GOT3 (cell line): ENCODE data around the gene SAMD10.
A peak's percentile ranks its signal among the peaks of the same experiment; 100 is the strongest.

Experiments
- DNase-seq: peaks from one replicate; lab custom pipeline; 2025; ENCODE audit warnings: mixed read lengths; lab: John Stamatoyannopoulos, UW

Gene SAMD10

GRCh38 chr20:63955827-63956663, 23.4 kb downstream of the SAMD10 start, which contains the start of gene UCKL1:
Gene UCKL1, minus strand, starts transcription at chr20:63956416. Its CDS starts 44 bp downstream, at chr20:63956372.
- peak; percentile 85 for DNase-seq

DNA sequence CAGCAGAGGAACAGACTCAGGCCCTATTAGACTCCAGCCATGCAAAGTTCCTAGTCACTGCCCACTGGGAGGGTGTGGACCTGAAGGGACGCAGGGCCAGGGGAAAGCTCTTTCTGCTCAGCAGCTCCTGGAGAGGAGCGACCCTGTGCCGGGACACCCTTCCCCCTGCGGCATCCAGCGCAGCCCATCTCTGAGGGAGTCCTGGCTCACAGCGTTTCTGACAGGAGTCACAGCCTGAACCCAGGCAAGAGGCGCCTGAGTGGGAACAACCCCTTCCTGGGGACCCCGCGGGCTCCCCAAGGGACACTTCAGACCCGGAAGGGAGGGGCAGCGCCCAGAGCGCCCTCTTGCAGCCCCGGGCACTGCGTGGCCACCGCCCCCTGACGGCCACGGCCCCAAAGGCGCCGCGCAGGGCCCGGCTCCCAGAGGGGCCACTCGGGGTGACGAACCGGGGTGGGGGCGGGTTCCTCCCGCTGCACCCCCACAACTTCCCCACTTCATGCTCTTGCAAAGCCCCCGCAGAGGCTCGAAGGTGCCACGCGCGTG, 24.1 kb downstream of the SAMD10 start:
- DNase-seq: peak; percentile 62

GRCh38 chr20:63953764-63954429, 25.5 kb downstream of the SAMD10 start:
- no peak for DNase-seq

DNA sequence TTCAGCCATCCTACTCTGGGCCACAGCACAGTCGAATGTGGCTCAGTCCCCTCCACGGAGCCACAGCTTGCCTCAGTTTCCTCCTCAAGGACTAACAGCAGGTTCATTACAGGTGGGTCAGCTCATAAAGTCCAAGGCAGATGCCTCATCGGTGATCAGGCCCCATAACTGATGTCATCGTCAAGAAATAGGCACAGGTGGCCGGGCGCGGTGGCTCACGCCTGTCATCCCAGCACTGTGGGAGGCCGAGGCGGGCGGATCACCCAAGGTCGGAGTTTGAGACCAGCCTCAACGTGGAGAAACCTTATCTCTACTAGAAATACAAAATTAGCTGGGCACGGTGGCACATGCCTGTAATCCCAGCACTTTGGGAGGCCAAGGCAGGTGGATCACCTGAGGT, 26.7 kb downstream of the SAMD10 start:
- DNase-seq: no peak

DNA sequence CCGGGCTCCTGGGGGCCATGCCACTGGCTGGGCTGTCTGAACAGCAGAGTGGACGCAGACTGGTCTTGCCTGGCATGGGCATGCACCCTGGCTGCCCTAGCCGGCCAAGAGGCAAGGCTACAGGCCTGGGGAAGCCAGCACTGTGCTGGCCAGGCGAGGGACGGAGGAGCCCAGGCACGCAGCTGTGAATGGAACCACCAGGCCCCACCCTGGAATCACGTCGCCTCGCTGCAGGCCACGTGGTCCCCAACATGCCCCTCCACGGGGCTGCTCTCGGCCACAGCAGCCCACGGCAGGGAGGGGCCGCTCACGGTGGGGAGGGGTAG, 27.3 kb downstream of the SAMD10 start:
- no peak for DNase-seq

DNA sequence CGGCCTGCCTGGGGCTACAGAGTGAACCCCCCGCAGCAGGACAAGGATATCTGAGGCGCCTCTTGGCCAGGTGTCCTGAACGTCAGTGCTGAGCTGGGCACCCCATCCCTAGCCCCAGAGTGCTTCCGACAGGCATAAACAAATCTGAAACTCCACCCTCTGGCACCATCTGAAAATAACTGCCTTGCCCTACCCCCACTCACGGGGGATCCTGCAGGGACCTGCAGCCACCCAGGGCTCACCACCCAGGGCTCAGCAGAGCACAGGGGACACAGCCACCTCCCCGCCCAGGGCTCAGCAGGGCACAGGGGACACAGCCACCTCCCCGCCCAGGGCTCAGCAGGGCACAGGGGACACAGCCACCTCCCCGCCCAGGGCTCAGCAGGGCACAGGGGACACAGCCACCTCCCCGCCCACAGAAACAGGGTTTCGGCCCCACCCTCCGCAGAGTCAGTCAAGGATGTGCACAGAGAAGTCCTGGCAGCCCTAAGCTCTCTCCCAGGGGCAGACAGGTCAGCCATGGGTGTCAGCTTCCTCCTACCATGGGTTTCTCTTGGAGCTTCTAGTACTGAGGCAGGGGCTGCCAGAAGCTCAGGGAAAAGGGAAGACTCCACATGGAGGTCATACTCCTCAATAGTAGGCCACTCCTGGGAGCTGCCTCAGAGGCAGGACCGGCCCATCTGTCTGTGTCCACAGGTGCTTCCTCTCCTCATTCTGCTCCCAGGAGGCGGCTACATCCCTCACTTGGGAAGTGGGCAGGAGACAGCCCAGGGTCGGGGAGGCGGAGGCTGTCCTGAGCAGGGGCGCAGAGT, 27.8 kb downstream of the SAMD10 start:
- DNase-seq: no peak

GRCh38 chr20:63950701-63951397, 28.6 kb downstream of the SAMD10 start:
- DNase-seq: no peak

GRCh38 chr20:63947638-63948456, 31.6 kb downstream of the SAMD10 start:
- no peak for DNase-seq

DNA sequence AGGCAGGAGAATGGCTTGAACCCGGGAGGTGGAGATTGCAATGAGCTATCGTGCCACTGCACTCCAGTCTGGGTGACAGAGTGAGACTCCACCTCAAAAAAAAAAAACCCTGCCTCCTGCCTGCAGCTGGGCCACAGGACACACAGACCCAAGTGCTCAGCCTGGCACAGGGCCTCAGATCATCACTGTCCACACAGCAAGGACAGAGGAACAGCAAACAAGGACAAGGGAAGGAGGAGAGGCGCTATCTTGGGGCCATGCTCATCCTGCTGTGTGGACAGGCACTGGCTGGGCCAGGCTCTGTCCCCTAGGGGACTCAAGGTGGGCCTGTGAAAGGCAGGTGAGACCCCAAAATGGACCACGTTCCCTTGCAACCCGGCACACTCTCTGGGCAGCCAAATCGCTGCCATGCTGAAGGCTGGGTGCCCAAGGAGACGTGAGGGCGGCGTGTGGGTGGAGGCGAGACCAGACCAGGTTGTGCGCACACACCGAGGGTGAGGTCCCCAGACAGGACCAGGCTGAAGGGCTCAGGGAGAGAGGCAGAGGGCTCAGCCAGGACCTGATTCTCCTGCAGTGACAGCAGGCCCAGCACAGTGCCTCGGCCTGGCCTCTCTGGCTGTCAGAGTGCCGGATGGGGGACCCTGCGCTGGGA, 32.3 kb downstream of the SAMD10 start:
- no peak for DNase-seq

DNA sequence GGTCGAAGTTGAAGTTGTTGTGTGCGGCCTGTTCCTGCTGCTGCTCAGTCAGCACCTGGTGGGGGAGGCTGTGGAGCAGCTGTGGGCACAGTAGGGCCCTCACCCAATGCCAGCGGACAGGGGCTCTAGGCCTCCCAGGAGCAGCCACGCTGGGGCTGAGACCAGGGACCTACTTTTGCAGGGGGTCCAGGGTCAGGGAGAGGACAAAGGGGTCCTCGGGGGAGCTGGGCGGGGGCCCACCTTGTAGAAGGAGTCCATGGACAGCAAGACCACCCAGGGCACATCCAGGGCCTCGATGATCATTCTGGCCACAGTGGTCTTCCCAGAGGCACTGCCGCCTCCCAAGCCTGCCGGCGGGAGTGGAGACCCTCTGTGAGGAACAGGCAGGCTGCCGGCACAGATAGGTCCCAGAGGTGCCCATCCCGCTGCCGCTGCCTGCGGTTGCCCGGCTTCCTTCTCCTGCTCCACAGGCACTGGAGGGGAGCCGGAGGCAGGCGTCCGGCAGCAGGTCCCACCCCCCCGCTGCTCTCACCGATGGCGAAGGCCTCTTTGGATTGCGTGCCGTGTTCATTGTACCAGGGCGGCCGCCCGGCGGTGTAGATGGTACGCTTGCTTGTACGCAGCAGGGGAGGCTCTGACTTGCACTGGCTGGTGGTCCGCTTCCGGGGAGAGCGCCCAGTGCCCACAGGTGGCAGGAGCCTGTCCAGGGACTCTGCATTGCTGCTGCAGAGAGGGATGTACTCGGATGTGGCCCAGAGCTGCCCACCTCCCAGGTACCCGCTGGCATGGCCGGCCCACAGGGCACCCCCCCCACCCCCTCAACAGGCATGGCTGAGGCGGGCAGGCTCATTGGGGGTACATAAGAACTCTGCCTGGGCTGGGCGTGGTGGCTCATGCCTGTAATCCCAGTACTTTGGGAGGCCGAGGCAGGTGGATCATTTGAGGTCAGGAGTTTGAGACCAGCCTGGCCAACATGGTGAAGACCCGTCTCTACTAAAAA, 33.2 kb downstream of the SAMD10 start:
- DNase-seq: no peak

DNA sequence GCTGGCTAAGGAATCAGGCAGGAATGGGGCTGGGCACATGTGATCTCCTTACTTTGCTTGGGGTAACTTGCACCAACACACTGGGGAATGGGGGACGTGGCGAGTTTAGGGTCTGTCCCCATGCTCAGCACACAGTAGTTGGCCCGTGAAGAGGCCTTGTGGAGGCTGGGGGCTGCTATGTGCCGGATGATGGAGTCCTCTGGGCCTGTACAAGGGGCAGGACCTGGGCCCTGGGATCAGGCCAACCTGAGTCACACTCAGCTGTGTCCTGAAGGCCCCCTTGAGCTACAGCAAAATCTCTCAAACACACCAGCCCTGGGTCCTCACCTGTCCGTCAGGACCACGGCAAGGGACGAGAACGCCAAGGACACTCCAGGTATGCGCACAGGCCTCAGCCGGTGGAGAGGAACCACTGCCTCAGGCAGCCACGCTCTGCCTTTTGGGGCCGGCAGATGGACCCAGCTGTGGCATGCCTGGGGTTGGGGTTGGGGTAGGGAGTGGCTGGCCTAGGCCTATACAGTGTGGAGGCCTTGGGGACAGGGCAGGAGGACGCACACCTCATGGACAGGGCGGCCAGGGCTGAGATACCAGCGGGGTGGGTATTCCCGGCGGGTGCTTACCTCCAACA, 34.3 kb downstream of the SAMD10 start:
- DNase-seq: no peak

DNA sequence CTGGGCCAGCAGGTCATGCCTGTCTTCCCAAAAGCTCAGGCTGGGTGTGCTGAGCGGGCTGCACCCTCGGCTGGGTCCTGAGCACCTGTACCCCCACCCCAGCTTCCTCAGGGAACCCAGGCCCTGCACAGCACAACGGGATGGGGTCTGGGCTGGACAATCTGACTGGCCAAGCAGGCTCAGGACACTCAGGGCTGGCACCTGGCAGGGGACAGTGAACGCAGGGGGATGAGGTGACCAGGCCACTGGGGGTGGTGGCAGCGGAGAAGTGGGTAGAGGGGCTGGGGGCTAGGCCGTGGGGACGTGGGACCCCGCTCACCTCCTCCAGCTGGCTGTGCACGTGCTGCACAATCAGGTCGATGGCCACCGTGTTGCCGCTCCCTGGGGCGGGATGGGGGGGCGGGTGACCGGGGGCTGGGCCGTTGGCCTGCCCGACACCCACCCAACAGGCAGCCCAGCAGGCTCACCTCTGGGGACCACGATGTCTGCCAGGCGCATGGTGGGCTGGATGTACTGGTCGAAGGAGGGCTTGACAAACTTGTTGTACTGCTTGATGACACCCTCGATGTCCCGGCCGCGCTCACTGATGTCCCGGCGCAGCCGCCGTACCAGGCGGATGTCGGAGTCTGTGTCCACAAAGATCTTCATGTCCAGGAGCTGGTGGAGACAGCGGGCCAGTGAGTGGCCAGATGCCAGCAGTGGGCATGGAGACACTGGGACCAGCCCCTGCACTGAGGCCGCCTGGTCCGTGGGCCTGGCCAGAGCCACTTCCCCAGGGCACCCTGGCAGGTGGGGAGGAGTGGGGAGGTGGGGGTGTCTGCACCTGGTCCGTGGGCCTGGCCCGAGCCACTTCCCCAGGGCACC, 35.1 kb downstream of the SAMD10 start:
- DNase-seq: no peak

- no peak for DNase-seq
Observed at GRCh38 chr20:63943808-63944077, 35.7 kb downstream of the SAMD10 start.

- no peak for DNase-seq
Observed at GRCh38 chr20:63942969-63943807, 36.3 kb downstream of the SAMD10 start.

DNA sequence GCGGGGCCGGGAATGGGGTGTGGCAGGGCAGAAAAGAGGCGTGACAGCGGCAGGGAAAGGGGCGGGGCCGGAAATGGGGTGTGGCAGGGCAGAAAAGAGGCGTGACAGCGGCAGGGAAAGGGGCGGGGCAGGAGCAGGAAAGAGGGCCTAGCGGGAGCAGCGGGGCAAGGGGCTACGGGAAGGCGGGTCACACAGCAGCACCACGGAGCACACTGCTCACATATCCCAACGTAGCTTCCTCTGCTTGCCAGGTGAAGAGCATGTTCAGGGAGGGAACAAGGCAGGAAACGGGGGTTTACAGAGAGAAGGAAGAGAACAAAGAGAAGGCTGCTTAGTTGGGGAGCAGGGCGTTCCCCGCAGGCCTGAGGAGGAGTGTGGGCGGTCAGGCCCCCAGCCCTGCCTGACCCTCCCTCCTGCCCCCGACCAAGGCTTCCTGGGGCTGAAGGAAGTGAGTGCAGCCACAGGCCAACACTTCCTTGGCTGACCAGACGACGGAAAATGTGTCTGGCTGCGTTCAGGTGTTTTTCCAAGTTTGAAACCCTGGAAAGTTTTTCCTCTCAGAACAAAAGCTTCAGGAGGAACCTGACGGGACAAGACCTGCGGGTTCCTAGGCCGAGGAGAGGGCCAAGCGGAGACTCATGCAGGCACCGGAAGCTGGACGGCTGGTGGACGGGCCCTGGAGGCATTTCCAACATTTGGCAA, 37.0 kb downstream of the SAMD10 start:
- no peak for DNase-seq
